Calu3 (cell line): ENCODE data around the gene LRRK1. TPM values are rescaled to one million over a fixed set of nuclear protein-coding genes. Genes with fewer than 3 reads are reported as not detected.

Experiments used
- BruUV-seq: library from RNA; stranded (reverse); fragments of 400-500 nt; replicated peaks from 2 replicates; lab custom pipeline; 2021; lab: Mats Ljungman, UMichigan
- CTCF ChIA-PET: fragments of 300-600 bp; sonication (Branson Sonifier 250); formaldehyde crosslinking; loops from one replicate; lab custom pipeline; 2022; ENCODE audit warnings: antibody characterized with exemption; lab: Charles Lee
- DNase-seq: peaks from one replicate; pipeline ENCODE4 v3.0.0; 2022
- H3K27ac Mint-ChIP-seq: one replicate; pipeline ENCODE4 v1.8.0; 2022; ENCODE audit warnings: mixed read lengths; ENCODE audit not compliant: unreplicated experiment
- H3K27me3 Mint-ChIP-seq: one replicate; pipeline ENCODE4 v1.8.0; 2022; ENCODE audit warnings: mixed read lengths; ENCODE audit not compliant: unreplicated experiment
- H3K36me3 Mint-ChIP-seq: one replicate; pipeline ENCODE4 v1.8.0; 2022; ENCODE audit warnings: mild to moderate bottlenecking, moderate library complexity, mixed read lengths; ENCODE audit not compliant: insufficient read depth, unreplicated experiment
- H3K4me1 Mint-ChIP-seq: one replicate; pipeline ENCODE4 v1.8.0; 2022; ENCODE audit warnings: mild to moderate bottlenecking, low read depth, mixed read lengths; ENCODE audit not compliant: unreplicated experiment
- H3K4me3 Mint-ChIP-seq: one replicate; pipeline ENCODE4 v1.8.0; 2022; ENCODE audit warnings: mild to moderate bottlenecking, low read depth, moderate library complexity, mixed read lengths; ENCODE audit not compliant: unreplicated experiment
- H3K9me3 Mint-ChIP-seq: one replicate; pipeline ENCODE4 v1.8.0; 2022; ENCODE audit warnings: low read depth, mixed read lengths; ENCODE audit not compliant: unreplicated experiment
- CTCF ChIP-seq: fragments of 200-600 bp; IDR thresholded peaks from one replicate; pipeline ENCODE4 v1.8.0; 2022; ENCODE audit warnings: antibody characterized with exemption; ENCODE audit not compliant: unreplicated experiment
- intact Hi-C: fragments of 100-400 bp; cut with micrococcal nuclease; formaldehyde crosslinking; loops from one replicate; pipeline ENCODE4 v1.10.0; 2022; ENCODE audit not compliant: unreplicated experiment
- total RNA-seq: library from RNA; stranded (reverse); gene quantifications from 2 replicates; pipeline ENCODE4 v1.2.3, GENCODE V29; 2022

LRRK1 gene
- total RNA-seq, 1 experiment from 2014 or later, result 21.3 TPM

- H3K27me3 Mint-ChIP-seq, result no peaks in the 10 kb centered on the region
- TF ChIP-seq CTCF, result no peak
- CTCF ChIA-PET, result interaction anchor here (1.5 kb wide), 1 partner anchor 10 kb away, joined by 5 read pairs; no protein-coding TSS in a partner anchor
- no peak overlapping the region for H3K27ac Mint-ChIP-seq
- DNase-seq, result no peak
- no peak overlapping the region for H3K4me3 Mint-ChIP-seq
- H3K36me3 Mint-ChIP-seq, result no peaks in the 10 kb centered on the region
- no TSS peak for BruUV-seq
- intact Hi-C loops, result no loop called here
- H3K4me1 Mint-ChIP-seq, result no peaks in the 10 kb centered on the region
- H3K9me3 Mint-ChIP-seq, result no peaks in the 10 kb centered on the region
These were observed 79.5 kb downstream of the LRRK1 start for GRCh38 chr15:100998630-100999029.

- no peak overlapping the region for H3K27ac Mint-ChIP-seq
- CTCF ChIA-PET, result interaction anchor here (1.5 kb wide), 1 partner anchor 9 kb away, joined by 5 read pairs; no protein-coding TSS in a partner anchor
These were observed 80.2 kb downstream of the LRRK1 start for GRCh38 chr15:100999369-100999768.

GRCh38 chr15:101000271-101000681, 81.1 kb downstream of the LRRK1 start:
- peaks cover 4% of the 10 kb centered on the region for H3K36me3 Mint-ChIP-seq
- CTCF ChIA-PET, result no interaction called here
- no TSS peak for BruUV-seq
- peaks cover 10% of the 10 kb centered on the region for H3K9me3 Mint-ChIP-seq
- intact Hi-C loops, result no loop called here
- no peaks in the 10 kb centered on the region for H3K27me3 Mint-ChIP-seq
- no peak for TF ChIP-seq CTCF
- no peak for DNase-seq
- H3K27ac Mint-ChIP-seq, result no peak overlapping the region
- no peak overlapping the region for H3K4me3 Mint-ChIP-seq
- H3K4me1 Mint-ChIP-seq, result no peaks in the 10 kb centered on the region

More at GRCh38 chr15:100999369-100999768, 80.2 kb downstream of the LRRK1 start:
- no peak for DNase-seq
- intact Hi-C loops, result no loop called here
- H3K9me3 Mint-ChIP-seq, result peaks cover 5% of the 10 kb centered on the region
- H3K4me3 Mint-ChIP-seq, result no peak overlapping the region
- no peaks in the 10 kb centered on the region for H3K27me3 Mint-ChIP-seq
- no peak for TF ChIP-seq CTCF
- H3K4me1 Mint-ChIP-seq, result no peaks in the 10 kb centered on the region
- BruUV-seq, result no TSS peak
- H3K36me3 Mint-ChIP-seq, result no peaks in the 10 kb centered on the region

GRCh38 chr15:101001056-101001455, 81.9 kb downstream of the LRRK1 start:
- H3K27me3 Mint-ChIP-seq, result no peaks in the 10 kb centered on the region
- H3K4me1 Mint-ChIP-seq, result no peaks in the 10 kb centered on the region
- no peak overlapping the region for H3K4me3 Mint-ChIP-seq
- intact Hi-C loops, result no loop called here
- CTCF ChIA-PET, result no interaction called here
- no peak for TF ChIP-seq CTCF
- DNase-seq, result no peak
- no TSS peak for BruUV-seq
- no peak overlapping the region for H3K27ac Mint-ChIP-seq
- H3K36me3 Mint-ChIP-seq, result peaks cover 5% of the 10 kb centered on the region
- peaks cover 14% of the 10 kb centered on the region for H3K9me3 Mint-ChIP-seq
